ENCODE results near the gene ITPKA. TPM values are rescaled to one million over a fixed set of nuclear protein-coding genes. Genes with fewer than 3 reads are reported as not detected.

The ITPKA gene
- polyA plus RNA-seq, 2 of the 4 experiments (the other 2 are of a cell fraction), result 0.52 to 1.1 TPM

- no peak for ATAC-seq
- Histone ChIP-seq H3K9me3 (no peaks in the 10 kb centered on the region), H3K27ac (no peak overlapping the region), H3K4me1 (no peaks in the 10 kb centered on the region), H3K4me3 (no peak overlapping the region), H3K4me2 (no peak overlapping the region)
- TF ChIP-seq HOXA7 (CRISPR knock-in tag; IDR thresholded peaks at IDR 0.05) (no peak), BHLHE40 (IDR thresholded peaks at IDR 0.05; ENCODE audit: low read depth, low read length) (no peak), CBX8 (IDR thresholded peaks at IDR 0.05) (no peak), EP300 (IDR thresholded peaks at IDR 0.05) (no peak), RAD21 (conservative IDR thresholded peaks at IDR 0.05 in 1 of 2, IDR thresholded peaks at IDR 0.05 in 1 of 2) (no peak), RNF2 (IDR thresholded peaks at IDR 0.05; ENCODE audit: borderline replicate concordance, low read depth) (no peak), CEBPB (IDR thresholded peaks at IDR 0.05) (no peak), ESRRA (IDR thresholded peaks at IDR 0.05; ENCODE audit: borderline replicate concordance, low read length) (no peak), FOSB (CRISPR knock-in tag; IDR thresholded peaks at IDR 0.05) (no peak), RFX5 (IDR thresholded peaks at IDR 0.05) (no peak), RARB (CRISPR knock-in tag; IDR thresholded peaks at IDR 0.05) (no peak), CTCF (IDR thresholded peaks at IDR 0.05) (no peak), ZNF302 (CRISPR knock-in tag; IDR thresholded peaks at IDR 0.05) (no peak)
- 92% methylated on average over 16 of the region's 17 CpGs for WGBS (ENCODE audit: missing lambda C conversion rate)
- no peak for DNase-seq (ENCODE audit: low read depth in 1 of 2, low spot score in 1 of 2)
- ChIA-PET POLR2A (interaction anchor here (1.7 kb wide), 1 partner anchor 24 kb away, joined by 9 read pairs; the partner anchor contains the start of gene RPAP1), CTCF (no interaction called here)
- FAIRE-seq, result no peak
Observed at GRCh38 chr15:41520636-41521035, 27.0 kb downstream of the ITPKA start.

GRCh38 chr15:41521614-41522013 lies 27.9 kb downstream of the ITPKA start:
- no peak overlapping the region for H3K4me3 ChIP-seq
- ChIA-PET CTCF (interaction anchor here (0.6 kb wide), 1 partner anchor 16 kb away, joined by 3 read pairs; no protein-coding TSS in a partner anchor), POLR2A (interaction anchor here (1.7 kb wide), 1 partner anchor 23 kb away, joined by 9 read pairs; the partner anchor contains the start of gene RPAP1)
- 84% methylated on average over 7 of the region's 9 CpGs for WGBS (ENCODE audit: missing lambda C conversion rate)
- no peaks in the 10 kb centered on the region for H3K4me1 ChIP-seq
- no peak overlapping the region for H3K27ac ChIP-seq
- H3K4me2 ChIP-seq, result no peak overlapping the region
- no peak for DNase-seq (ENCODE audit: low read depth in 1 of 2, low spot score in 1 of 2)
- no peak for ATAC-seq
- TF ChIP-seq HMGXB4 (CRISPR knock-in tag; IDR thresholded peaks at IDR 0.05; ENCODE audit: borderline replicate concordance) (no peak), RCOR1 (IDR thresholded peaks at IDR 0.05; ENCODE audit: low read depth, low read length) (no peak), KDM1A (IDR thresholded peaks at IDR 0.05; ENCODE audit: low read depth) (no peak), ZSCAN20 (CRISPR knock-in tag; IDR thresholded peaks at IDR 0.05) (no peak), ELK1 (IDR thresholded peaks at IDR 0.05; ENCODE audit: low read depth, low read length) (no peak), MAFK (IDR thresholded peaks at IDR 0.05; ENCODE audit: partially characterized antibody) (no peak), HES2 (IDR thresholded peaks at IDR 0.05) (no peak), HOXB5 (CRISPR knock-in tag; IDR thresholded peaks at IDR 0.05) (no peak), CTCF (IDR thresholded peaks at IDR 0.05) (no peak), NPAS2 (CRISPR knock-in tag; IDR thresholded peaks at IDR 0.05; ENCODE audit: borderline replicate concordance) (no peak)
- FAIRE-seq, result no peak
- no peaks in the 10 kb centered on the region for H3K9me3 ChIP-seq
